Measurements from ENCODE around the gene RHBDL1.

DNA sequence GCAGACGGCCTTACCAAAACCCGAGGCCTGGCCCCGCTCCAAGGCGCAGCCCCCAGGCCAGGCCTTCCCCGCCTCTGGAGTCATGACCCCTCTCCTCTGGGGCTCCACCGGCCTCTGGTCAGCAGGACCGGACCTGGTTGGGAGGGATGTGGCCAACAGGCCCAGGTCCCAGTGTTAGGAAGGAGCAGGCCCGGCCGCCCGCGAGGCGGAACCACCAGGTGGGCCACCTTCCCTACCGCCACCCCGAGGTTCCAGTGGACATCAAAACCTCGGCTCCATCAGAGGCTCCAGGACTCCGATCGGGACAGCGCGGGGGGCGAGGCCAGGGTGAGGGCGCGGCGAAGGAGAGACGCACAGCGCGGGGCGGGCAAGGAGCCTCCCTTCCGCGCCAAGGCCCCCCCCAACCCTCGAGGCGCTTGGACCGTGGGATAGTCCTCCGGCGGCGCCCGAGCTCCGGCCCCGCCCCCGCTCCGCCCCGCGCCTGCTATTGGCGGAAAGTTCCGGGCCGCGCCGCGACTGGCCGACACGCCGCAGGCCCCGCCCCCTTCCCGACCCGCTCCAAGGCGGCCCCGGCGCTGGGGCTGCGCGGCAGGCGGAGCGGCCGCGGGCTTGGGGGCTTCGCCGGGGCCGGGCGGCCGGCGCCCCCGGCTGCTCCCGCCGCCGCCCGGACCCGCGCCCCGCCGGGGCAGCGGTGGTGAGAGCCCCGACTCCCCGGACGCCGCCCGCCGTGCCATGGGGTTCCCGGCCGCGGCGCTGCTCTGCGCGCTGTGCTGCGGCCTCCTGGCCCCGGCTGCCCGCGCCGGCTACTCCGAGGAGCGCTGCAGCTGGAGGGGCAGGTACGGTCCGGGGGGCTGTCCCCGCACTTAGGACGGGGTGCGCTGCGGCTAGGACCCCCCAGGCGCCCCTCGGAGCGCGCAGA lies 39.3 kb downstream of the RHBDL1 start, which contains the start of gene METRN:
- TF ChIP-seq, protein P1, sequence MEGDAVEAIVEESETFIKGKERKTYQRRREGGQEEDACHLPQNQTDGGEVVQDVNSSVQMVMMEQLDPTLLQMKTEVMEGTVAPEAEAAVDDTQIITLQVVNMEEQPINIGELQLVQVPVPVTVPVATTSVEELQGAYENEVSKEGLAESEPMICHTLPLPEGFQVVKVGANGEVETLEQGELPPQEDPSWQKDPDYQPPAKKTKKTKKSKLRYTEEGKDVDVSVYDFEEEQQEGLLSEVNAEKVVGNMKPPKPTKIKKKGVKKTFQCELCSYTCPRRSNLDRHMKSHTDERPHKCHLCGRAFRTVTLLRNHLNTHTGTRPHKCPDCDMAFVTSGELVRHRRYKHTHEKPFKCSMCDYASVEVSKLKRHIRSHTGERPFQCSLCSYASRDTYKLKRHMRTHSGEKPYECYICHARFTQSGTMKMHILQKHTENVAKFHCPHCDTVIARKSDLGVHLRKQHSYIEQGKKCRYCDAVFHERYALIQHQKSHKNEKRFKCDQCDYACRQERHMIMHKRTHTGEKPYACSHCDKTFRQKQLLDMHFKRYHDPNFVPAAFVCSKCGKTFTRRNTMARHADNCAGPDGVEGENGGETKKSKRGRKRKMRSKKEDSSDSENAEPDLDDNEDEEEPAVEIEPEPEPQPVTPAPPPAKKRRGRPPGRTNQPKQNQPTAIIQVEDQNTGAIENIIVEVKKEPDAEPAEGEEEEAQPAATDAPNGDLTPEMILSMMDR (conservative IDR thresholded peaks at IDR 0.05 in 1 of 2, IDR thresholded peaks at IDR 0.05 in 1 of 2; ENCODE audit: low read depth in 1 of 2, low read length in 2 of 2) = no peak
- TF ChIP-seq EZH2 (IDR thresholded peaks at IDR 0.05; ENCODE audit: low read length, missing control alignments) = no peak

Measured in fibroblast of lung (primary cell).